ENCODE measurements around the gene PAPSS2. TPM values are rescaled to one million over a fixed set of nuclear protein-coding genes. Genes with fewer than 3 reads are reported as not detected.

PAPSS2 gene
- total RNA-seq, 1 experiment from 2014 or later = 22.1 TPM

DNA sequence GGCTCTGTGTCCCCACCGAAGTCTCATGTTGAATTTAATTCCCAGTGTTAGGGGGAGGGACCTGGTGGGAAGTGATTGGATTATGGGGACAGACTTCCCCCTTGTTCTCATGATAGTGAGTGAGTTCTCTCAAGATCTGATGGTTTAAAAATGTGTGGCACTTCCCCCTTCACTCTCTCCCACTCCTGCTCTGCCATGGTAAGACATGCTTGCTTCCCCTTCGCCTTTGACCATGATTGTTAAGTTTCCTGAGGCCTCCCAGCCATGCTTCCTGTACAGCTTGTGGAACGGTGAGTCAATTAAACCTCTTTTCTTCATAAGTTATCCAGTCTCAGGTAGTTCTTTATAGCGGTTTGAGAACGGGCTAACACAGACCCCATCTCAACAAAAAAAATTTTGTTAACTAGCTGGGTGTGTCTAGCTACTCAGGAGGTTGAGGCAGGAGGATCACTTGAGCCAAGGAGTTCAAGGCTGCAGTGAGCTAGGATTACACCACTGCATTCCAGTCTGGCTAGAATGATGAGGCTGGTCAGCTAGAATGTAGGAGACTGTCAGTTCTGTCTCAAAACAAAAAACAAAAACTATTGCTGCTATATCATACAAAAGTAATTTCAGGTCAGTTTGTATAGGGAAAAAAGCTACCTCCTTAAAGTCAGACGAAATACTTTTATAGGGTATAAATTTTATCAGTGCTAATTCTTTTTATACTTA lies 100.7 kb downstream of the PAPSS2 start (continued):
- TF ChIP-seq, protein P1, sequence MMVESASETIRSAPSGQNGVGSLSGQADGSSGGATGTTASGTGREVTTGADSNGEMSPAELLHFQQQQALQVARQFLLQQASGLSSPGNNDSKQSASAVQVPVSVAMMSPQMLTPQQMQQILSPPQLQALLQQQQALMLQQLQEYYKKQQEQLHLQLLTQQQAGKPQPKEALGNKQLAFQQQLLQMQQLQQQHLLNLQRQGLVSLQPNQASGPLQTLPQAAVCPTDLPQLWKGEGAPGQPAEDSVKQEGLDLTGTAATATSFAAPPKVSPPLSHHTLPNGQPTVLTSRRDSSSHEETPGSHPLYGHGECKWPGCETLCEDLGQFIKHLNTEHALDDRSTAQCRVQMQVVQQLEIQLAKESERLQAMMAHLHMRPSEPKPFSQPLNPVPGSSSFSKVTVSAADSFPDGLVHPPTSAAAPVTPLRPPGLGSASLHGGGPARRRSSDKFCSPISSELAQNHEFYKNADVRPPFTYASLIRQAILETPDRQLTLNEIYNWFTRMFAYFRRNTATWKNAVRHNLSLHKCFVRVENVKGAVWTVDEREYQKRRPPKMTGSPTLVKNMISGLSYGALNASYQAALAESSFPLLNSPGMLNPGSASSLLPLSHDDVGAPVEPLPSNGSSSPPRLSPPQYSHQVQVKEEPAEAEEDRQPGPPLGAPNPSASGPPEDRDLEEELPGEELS (CRISPR knock-in tag; IDR thresholded peaks at IDR 0.05) = no peak
- no peak for TF ChIP-seq JAZF1 (CRISPR knock-in tag; IDR thresholded peaks at IDR 0.05)
- TF ChIP-seq NR3C1 (CRISPR knock-in tag; conservative IDR thresholded peaks at IDR 0.05; ENCODE audit: low read depth) = no peak
- TF ChIP-seq ZNF263 (CRISPR knock-in tag; IDR thresholded peaks at IDR 0.05; ENCODE audit: low read depth) = no peak
- TF ChIP-seq NR1H2 (CRISPR knock-in tag; IDR thresholded peaks at IDR 0.05) = no peak
- TF ChIP-seq, protein P2, sequence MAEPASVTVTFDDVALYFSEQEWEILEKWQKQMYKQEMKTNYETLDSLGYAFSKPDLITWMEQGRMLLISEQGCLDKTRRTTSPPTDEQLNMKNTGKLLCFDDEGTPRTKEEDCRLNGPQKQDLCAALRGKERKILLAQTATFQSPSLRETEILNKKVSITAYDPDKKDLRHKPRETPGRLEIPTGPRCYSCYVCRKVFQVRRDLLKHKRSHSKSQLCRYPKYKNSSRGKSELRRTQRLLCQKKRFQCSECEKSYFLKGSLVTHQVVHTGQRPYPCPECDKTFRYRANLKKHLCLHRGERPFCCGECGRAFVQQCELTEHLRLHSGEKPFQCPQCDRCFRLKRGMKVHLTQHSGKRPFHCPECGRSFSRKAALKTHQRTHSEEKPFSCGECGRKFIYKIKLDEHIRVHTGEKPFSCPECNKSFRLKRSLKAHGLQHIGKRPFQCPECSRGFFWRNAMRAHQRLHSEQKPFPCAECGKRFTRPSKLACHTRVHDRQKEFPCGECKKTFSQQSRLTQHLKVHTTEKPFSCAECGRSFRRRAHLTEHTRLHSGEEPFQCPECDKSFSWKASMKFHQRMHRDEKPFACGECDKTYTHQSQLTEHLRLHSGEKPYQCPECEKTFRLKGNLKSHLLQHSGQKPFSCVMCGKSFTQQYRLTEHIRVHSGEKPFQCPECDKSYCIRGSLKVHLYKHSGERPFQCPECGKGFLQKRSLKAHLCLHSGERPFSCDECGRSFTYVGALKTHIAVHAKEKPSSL (CRISPR knock-in tag; conservative IDR thresholded peaks at IDR 0.05) = no peak
- TF ChIP-seq, protein P3, sequence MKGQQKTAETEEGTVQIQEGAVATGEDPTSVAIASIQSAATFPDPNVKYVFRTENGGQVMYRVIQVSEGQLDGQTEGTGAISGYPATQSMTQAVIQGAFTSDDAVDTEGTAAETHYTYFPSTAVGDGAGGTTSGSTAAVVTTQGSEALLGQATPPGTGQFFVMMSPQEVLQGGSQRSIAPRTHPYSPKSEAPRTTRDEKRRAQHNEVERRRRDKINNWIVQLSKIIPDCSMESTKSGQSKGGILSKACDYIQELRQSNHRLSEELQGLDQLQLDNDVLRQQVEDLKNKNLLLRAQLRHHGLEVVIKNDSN (CRISPR knock-in tag; IDR thresholded peaks at IDR 0.05) = no peak
- TF ChIP-seq ZBTB21 (CRISPR knock-in tag; IDR thresholded peaks at IDR 0.05; ENCODE audit: borderline replicate concordance) = no peak
- TF ChIP-seq, protein P4, sequence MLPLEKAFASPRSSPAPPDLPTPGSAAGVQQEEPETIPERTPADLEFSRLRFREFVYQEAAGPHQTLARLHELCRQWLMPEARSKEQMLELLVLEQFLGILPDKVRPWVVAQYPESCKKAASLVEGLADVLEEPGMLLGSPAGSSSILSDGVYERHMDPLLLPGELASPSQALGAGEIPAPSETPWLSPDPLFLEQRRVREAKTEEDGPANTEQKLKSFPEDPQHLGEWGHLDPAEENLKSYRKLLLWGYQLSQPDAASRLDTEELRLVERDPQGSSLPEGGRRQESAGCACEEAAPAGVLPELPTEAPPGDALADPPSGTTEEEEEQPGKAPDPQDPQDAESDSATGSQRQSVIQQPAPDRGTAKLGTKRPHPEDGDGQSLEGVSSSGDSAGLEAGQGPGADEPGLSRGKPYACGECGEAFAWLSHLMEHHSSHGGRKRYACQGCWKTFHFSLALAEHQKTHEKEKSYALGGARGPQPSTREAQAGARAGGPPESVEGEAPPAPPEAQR (CRISPR knock-in tag; IDR thresholded peaks at IDR 0.05) = no peak
- no peak for TF ChIP-seq NFE2L1 (CRISPR knock-in tag; IDR thresholded peaks at IDR 0.05)
- TF ChIP-seq, protein P5, sequence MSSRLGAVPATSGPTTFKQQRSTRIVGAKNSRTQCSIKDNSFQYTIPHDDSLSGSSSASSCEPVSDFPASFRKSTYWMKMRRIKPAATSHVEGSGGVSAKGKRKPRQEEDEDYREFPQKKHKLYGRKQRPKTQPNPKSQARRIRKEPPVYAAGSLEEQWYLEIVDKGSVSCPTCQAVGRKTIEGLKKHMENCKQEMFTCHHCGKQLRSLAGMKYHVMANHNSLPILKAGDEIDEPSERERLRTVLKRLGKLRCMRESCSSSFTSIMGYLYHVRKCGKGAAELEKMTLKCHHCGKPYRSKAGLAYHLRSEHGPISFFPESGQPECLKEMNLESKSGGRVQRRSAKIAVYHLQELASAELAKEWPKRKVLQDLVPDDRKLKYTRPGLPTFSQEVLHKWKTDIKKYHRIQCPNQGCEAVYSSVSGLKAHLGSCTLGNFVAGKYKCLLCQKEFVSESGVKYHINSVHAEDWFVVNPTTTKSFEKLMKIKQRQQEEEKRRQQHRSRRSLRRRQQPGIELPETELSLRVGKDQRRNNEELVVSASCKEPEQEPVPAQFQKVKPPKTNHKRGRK (CRISPR knock-in tag; IDR thresholded peaks at IDR 0.05; ENCODE audit: borderline replicate concordance) = no peak
- TF ChIP-seq, protein P6, sequence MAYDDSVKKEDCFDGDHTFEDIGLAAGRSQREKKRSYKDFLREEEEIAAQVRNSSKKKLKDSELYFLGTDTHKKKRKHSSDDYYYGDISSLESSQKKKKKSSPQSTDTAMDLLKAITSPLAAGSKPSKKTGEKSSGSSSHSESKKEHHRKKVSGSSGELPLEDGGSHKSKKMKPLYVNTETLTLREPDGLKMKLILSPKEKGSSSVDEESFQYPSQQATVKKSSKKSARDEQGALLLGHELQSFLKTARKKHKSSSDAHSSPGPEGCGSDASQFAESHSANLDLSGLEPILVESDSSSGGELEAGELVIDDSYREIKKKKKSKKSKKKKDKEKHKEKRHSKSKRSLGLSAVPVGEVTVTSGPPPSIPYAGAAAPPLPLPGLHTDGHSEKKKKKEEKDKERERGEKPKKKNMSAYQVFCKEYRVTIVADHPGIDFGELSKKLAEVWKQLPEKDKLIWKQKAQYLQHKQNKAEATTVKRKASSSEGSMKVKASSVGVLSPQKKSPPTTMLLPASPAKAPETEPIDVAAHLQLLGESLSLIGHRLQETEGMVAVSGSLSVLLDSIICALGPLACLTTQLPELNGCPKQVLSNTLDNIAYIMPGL (CRISPR knock-in tag; IDR thresholded peaks at IDR 0.05) = no peak

DNA sequence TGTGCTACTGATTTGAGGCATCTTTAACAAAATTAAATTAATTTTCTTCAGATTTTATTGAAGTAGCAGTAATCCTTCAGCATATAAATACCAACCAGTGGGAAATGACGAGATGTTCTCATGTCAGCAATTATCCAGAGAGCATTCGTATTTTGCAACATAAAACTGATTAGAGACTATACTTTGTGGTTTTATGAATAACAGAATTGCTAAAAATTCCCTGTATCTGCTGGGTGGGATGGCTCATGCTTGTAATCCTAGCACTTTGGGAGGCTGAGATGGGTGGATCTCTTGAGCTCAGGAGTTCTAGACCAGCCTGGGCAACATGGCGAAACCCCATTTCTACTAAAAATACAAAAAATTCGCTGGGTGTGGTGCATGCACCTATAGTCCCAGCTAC lies 101.5 kb downstream of the PAPSS2 start:
- H3K4me3 Mint-ChIP-seq = no peak overlapping the region
- ChIA-PET POLR2A (no interaction called here), CTCF (interaction anchor here (1.0 to 1.9 kb wide), 2 partner anchors 11 to 26 kb away, joined by 4 to 6 read pairs; no protein-coding TSS in a partner anchor)
- H3K9me3 Mint-ChIP-seq = no peaks in the 10 kb centered on the region
- no peak for ATAC-seq
- H3K4me1 Mint-ChIP-seq = peaks cover 5% of the 10 kb centered on the region
- H3K27ac Mint-ChIP-seq = no peak overlapping the region
- peaks cover 6% of the 10 kb centered on the region; the same call in 1 of the 2 replicates for H3K36me3 Mint-ChIP-seq
- no peaks in the 10 kb centered on the region for H3K27me3 Mint-ChIP-seq (ENCODE audit: low read depth)
- no peak for DNase-seq (ENCODE audit: low spot score)
- no peak for TF ChIP-seq ZNF396 (CRISPR knock-in tag; IDR thresholded peaks at IDR 0.05; ENCODE audit: borderline replicate concordance)
- TF ChIP-seq, protein P7, sequence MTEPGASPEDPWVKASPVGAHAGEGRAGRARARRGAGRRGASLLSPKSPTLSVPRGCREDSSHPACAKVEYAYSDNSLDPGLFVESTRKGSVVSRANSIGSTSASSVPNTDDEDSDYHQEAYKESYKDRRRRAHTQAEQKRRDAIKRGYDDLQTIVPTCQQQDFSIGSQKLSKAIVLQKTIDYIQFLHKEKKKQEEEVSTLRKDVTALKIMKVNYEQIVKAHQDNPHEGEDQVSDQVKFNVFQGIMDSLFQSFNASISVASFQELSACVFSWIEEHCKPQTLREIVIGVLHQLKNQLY (CRISPR knock-in tag; IDR thresholded peaks at IDR 0.05) = no peak
- TF ChIP-seq, protein P8, sequence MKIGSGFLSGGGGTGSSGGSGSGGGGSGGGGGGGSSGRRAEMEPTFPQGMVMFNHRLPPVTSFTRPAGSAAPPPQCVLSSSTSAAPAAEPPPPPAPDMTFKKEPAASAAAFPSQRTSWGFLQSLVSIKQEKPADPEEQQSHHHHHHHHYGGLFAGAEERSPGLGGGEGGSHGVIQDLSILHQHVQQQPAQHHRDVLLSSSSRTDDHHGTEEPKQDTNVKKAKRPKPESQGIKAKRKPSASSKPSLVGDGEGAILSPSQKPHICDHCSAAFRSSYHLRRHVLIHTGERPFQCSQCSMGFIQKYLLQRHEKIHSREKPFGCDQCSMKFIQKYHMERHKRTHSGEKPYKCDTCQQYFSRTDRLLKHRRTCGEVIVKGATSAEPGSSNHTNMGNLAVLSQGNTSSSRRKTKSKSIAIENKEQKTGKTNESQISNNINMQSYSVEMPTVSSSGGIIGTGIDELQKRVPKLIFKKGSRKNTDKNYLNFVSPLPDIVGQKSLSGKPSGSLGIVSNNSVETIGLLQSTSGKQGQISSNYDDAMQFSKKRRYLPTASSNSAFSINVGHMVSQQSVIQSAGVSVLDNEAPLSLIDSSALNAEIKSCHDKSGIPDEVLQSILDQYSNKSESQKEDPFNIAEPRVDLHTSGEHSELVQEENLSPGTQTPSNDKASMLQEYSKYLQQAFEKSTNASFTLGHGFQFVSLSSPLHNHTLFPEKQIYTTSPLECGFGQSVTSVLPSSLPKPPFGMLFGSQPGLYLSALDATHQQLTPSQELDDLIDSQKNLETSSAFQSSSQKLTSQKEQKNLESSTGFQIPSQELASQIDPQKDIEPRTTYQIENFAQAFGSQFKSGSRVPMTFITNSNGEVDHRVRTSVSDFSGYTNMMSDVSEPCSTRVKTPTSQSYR (CRISPR knock-in tag; IDR thresholded peaks at IDR 0.05) = no peak
- TF ChIP-seq ZNF671 (CRISPR knock-in tag; IDR thresholded peaks at IDR 0.05) = no peak
- no peak for TF ChIP-seq IRF2 (CRISPR knock-in tag; IDR thresholded peaks at IDR 0.05; ENCODE audit: borderline replicate concordance, low read depth)
- no peak for TF ChIP-seq TEAD1 (CRISPR knock-in tag; IDR thresholded peaks at IDR 0.05)
- TF ChIP-seq, protein P9, sequence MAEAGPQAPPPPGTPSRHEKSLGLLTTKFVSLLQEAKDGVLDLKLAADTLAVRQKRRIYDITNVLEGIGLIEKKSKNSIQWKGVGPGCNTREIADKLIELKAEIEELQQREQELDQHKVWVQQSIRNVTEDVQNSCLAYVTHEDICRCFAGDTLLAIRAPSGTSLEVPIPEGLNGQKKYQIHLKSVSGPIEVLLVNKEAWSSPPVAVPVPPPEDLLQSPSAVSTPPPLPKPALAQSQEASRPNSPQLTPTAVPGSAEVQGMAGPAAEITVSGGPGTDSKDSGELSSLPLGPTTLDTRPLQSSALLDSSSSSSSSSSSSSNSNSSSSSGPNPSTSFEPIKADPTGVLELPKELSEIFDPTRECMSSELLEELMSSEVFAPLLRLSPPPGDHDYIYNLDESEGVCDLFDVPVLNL (CRISPR knock-in tag; IDR thresholded peaks at IDR 0.05; ENCODE audit: borderline replicate concordance, low read depth) = no peak
- TF ChIP-seq, protein P10, sequence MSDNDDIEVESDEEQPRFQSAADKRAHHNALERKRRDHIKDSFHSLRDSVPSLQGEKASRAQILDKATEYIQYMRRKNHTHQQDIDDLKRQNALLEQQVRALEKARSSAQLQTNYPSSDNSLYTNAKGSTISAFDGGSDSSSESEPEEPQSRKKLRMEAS (CRISPR knock-in tag; IDR thresholded peaks at IDR 0.05) = no peak

Measured in WTC11 (cell line).